Loucy (cell line): Measurements from ENCODE around the gene MAJIN.

ENCODE experiments used
- H2AFZ ChIP-seq: fragments of 200-600 bp; sonication (generic); 2 replicates; pipeline ENCODE4 v1.6.0; 2016; ENCODE audit warnings: antibody characterized with exemption, mild to moderate bottlenecking, low read length, moderate library complexity
- H3F3A ChIP-seq: fragments of 200-600 bp; 2 replicates; pipeline ENCODE4 v1.6.0; 2016; ENCODE audit warnings: antibody characterized with exemption, low read depth, mild to moderate bottlenecking
- H3K27me3 ChIP-seq: fragments of 200-600 bp; sonication (generic); 2 replicates; pipeline ENCODE4 v1.6.1; 2014; ENCODE audit warnings: low read length, mild to moderate bottlenecking; ENCODE audit not compliant: insufficient read depth, poor library complexity, severe bottlenecking
- H3K36me3 ChIP-seq: fragments of 200-600 bp; sonication (generic); 2 replicates; pipeline ENCODE4 v1.6.1; 2016; ENCODE audit warnings: low read length; ENCODE audit not compliant: insufficient read depth
- H3K4me1 ChIP-seq: fragments of 200-600 bp; sonication (generic); 2 replicates; pipeline ENCODE4 v1.5.1; 2014; ENCODE audit warnings: low read length, mild to moderate bottlenecking; ENCODE audit not compliant: insufficient read depth, poor library complexity, severe bottlenecking
- H3K4me2 ChIP-seq: fragments of 200-600 bp; sonication (generic); 2 replicates; pipeline ENCODE4 v1.6.0; 2014; ENCODE audit warnings: antibody characterized with exemption, low read length, low read depth, mild to moderate bottlenecking; ENCODE audit not compliant: poor library complexity, severe bottlenecking
- H3K4me3 ChIP-seq: fragments of 200-600 bp; sonication (generic); 2 replicates; pipeline ENCODE4 v1.5.1; 2014; ENCODE audit warnings: low read length, mild to moderate bottlenecking, mixed read lengths; ENCODE audit not compliant: poor library complexity, severe bottlenecking
- H3K79me2 ChIP-seq: fragments of 200-600 bp; sonication (generic); 2 replicates; pipeline ENCODE4 v1.6.1; 2014; ENCODE audit warnings: low read length; ENCODE audit not compliant: insufficient read depth
- H3K9ac ChIP-seq: fragments of 200-600 bp; sonication (generic); 2 replicates; pipeline ENCODE4 v1.6.0; 2014; ENCODE audit warnings: mild to moderate bottlenecking, low read depth, low read length, moderate library complexity; ENCODE audit not compliant: poor library complexity, severe bottlenecking
- H3K9me2 ChIP-seq: fragments of 200-600 bp; sonication (generic); replicated peaks from 2 replicates; pipeline ENCODE4 v1.6.1; 2016; ENCODE audit warnings: low read depth, low read length, mixed read lengths
- H3K9me3 ChIP-seq: fragments of 200-600 bp; sonication (generic); 2 replicates; pipeline ENCODE4 v1.6.1; 2014; ENCODE audit warnings: mild to moderate bottlenecking, antibody characterized with exemption, low read length, low read depth; ENCODE audit not compliant: insufficient read depth
- H4K20me1 ChIP-seq: fragments of 200-600 bp; sonication (generic); 2 replicates; pipeline ENCODE4 v1.6.0; 2014; ENCODE audit warnings: antibody characterized with exemption, low read length, mild to moderate bottlenecking; ENCODE audit not compliant: insufficient read depth, poor library complexity, severe bottlenecking
- EZH2phosphoT487 ChIP-seq: fragments of 200-600 bp; IDR thresholded peaks from 2 replicates; pipeline ENCODE4 v1.6.1; 2018; ENCODE audit warnings: antibody characterized with exemption, mild to moderate bottlenecking, moderate library complexity, borderline replicate concordance
- TF ChIP-seq, protein P1 (sequence below): fragments of 200-600 bp; sonication (generic); conservative IDR thresholded peaks from 2 replicates; pipeline ENCODE4 v1.5.1; 2014; ENCODE audit warnings: mild to moderate bottlenecking, antibody characterized with exemption, low read length

The MAJIN gene

DNA sequence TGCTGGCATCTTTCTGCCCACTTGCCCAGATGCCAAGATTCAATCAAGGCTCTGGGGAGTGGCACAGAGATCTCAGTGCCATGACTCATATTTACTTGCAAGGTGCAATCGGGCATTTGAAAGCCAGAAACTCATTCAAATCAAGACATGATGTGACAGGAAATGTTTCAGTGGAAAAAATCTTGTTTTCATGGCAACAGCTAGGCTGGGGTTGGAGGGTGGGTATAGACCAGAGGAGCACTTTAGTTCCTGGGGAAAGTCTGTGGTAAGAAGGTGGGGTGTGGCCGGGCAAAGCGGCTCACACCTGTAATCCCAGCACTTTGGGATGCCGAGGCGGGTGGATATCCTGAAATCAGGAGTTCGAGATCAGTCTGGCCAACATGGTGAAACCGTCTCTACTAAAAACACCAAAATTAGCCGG is 1.2 kb downstream of the MAJIN start:
- Histone ChIP-seq H2AFZ (no peak overlapping the region), H3K9me3 (no peaks in the 10 kb centered on the region), H3F3A (no peaks in the 10 kb centered on the region), H3K79me2 (no peaks in the 10 kb centered on the region), H3K4me3 (no peak overlapping the region), H3K9ac (no peak overlapping the region), H3K4me2 (no peak overlapping the region), H3K36me3 (no peaks in the 10 kb centered on the region), H3K27me3 (no peaks in the 10 kb centered on the region), H3K4me1 (no peaks in the 10 kb centered on the region), H3K9me2 (no peaks in the 10 kb centered on the region), H4K20me1 (no peaks in the 10 kb centered on the region)
- TF ChIP-seq EZH2phosphoT487 = no peak
- TF ChIP-seq, protein P1, sequence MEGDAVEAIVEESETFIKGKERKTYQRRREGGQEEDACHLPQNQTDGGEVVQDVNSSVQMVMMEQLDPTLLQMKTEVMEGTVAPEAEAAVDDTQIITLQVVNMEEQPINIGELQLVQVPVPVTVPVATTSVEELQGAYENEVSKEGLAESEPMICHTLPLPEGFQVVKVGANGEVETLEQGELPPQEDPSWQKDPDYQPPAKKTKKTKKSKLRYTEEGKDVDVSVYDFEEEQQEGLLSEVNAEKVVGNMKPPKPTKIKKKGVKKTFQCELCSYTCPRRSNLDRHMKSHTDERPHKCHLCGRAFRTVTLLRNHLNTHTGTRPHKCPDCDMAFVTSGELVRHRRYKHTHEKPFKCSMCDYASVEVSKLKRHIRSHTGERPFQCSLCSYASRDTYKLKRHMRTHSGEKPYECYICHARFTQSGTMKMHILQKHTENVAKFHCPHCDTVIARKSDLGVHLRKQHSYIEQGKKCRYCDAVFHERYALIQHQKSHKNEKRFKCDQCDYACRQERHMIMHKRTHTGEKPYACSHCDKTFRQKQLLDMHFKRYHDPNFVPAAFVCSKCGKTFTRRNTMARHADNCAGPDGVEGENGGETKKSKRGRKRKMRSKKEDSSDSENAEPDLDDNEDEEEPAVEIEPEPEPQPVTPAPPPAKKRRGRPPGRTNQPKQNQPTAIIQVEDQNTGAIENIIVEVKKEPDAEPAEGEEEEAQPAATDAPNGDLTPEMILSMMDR = no peak

DNA sequence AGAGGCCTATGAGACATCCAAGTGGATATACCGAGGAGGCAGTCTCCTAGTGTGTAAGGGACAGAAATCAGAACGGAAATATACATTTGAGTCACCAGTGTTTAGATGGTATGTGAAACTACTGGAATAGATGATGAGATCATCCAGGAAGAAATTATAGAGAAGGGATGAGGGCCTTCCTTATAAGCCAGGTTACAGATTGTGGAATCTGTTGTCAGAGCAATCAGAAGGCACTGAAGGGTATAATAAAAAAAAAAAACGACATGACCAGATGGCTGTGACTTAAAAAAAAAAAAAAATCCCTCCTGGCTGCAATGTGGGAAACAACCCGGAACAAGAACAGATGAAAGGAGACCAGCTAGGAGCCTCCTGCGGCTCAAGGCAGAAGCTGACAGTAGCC is 2.7 kb downstream of the MAJIN start:
- Histone ChIP-seq H3K4me1 (no peaks in the 10 kb centered on the region), H3K4me2 (no peak overlapping the region), H3K9me3 (no peaks in the 10 kb centered on the region), H3K36me3 (no peaks in the 10 kb centered on the region), H2AFZ (no peak overlapping the region), H3K79me2 (no peaks in the 10 kb centered on the region), H3F3A (no peaks in the 10 kb centered on the region), H3K27me3 (no peaks in the 10 kb centered on the region), H3K4me3 (no peak overlapping the region), H3K9ac (no peak overlapping the region), H4K20me1 (no peaks in the 10 kb centered on the region), H3K9me2 (no peaks in the 10 kb centered on the region)
- TF ChIP-seq EZH2phosphoT487 = no peak
- TF ChIP-seq, protein P1 = no peak

- Histone ChIP-seq H3K4me2 (no peak overlapping the region), H4K20me1 (no peaks in the 10 kb centered on the region), H3K9me2 (no peaks in the 10 kb centered on the region), H3K9ac (no peak overlapping the region), H3K4me3 (no peak overlapping the region), H3K36me3 (no peaks in the 10 kb centered on the region), H3K4me1 (no peaks in the 10 kb centered on the region), H3K9me3 (no peaks in the 10 kb centered on the region), H2AFZ (no peak overlapping the region), H3F3A (no peaks in the 10 kb centered on the region), H3K79me2 (no peaks in the 10 kb centered on the region), H3K27me3 (no peaks in the 10 kb centered on the region)
- TF ChIP-seq EZH2phosphoT487 = no peak
- TF ChIP-seq, protein P1 = no peak
Measured at GRCh38 chr11:64967375-64967774, 4.5 kb downstream of the MAJIN start.
